ENCODE results near the gene SSBP3. TPM values are rescaled to one million over a fixed set of nuclear protein-coding genes. Genes with fewer than 3 reads are reported as not detected.

Gene SSBP3
- total RNA-seq, 4 donors from 2014 or later, result 32.0 to 70.2 (median 60.3) TPM

DNA sequence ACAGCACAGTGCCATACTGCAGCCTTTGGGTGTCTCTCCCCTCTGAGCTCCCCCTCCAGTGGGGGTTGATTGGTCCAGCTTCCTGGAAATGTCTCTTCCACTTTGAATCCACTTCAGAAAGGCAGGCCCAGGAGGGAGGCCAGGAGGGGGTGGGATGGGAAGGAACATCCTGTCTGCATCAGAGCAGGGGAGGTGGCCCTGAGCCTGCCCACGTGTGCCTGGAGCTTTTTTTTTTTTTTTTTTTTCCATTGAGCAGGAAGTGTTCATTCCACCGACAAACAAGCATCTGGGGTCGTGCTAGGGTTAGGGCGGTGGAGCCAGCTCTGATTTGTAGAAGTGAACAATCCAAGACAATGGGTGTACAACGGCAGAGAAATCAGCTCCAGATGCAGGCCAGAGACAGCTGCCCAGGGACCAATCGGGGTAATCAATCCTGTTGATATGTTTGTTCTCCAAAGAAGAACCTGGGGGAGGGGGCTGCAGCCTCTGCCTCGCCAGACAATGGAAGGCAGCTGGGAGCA is 93.3 kb downstream of the SSBP3 start:
- Histone ChIP-seq H3K9me3 (no peaks in the 10 kb centered on the region), H3K27me3 (no peaks in the 10 kb centered on the region), H3K4me1 (peaks cover 6 to 64% (median 37%) of the 10 kb centered on the region in 4 donors), H3K4me3 (peak overlapping the region in 1 of 4 donors; percentile 13), H3K27ac (peak overlapping the region; percentile 52 to 84 (median 71)), H3K36me3 (no peaks in the 10 kb centered on the region)
- DNase-seq (ENCODE audit: low spot score in 2 of 2), result peak in 1 of 2 donors; percentile 47
- WGBS, 2 donors, result 15 to 22% methylated on average over 7 of the region's 7 CpGs
- TF ChIP-seq POLR2A (IDR thresholded peaks at IDR 0.05) (peak in 1 of 2 donors; percentile 12), EP300 (IDR thresholded peaks at IDR 0.05) (peak in 1 of 2 donors; percentile 46)
- TF ChIP-seq, protein P1, sequence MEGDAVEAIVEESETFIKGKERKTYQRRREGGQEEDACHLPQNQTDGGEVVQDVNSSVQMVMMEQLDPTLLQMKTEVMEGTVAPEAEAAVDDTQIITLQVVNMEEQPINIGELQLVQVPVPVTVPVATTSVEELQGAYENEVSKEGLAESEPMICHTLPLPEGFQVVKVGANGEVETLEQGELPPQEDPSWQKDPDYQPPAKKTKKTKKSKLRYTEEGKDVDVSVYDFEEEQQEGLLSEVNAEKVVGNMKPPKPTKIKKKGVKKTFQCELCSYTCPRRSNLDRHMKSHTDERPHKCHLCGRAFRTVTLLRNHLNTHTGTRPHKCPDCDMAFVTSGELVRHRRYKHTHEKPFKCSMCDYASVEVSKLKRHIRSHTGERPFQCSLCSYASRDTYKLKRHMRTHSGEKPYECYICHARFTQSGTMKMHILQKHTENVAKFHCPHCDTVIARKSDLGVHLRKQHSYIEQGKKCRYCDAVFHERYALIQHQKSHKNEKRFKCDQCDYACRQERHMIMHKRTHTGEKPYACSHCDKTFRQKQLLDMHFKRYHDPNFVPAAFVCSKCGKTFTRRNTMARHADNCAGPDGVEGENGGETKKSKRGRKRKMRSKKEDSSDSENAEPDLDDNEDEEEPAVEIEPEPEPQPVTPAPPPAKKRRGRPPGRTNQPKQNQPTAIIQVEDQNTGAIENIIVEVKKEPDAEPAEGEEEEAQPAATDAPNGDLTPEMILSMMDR (IDR thresholded peaks at IDR 0.05), result no peak

DNA sequence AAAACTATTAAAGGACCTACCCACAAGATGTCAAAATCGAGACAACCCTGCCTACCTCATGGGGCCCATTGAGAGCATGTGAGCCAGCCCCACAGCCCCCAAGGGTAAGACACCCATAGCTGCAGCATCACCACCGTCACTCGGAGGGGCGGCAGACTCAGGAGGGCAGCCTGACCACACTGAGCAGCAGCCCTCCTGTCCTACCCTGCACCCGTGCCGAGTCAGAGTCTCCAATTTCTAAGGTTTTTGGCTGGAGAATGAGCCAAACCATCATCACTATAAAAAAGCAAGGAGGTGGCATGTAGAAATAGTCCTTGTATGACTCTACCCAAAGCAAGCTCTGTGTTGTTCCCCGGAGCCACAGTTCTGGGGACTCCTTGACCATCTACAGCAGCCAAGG is 94.7 kb downstream of the SSBP3 start:
- no peaks in the 10 kb centered on the region for H3K36me3 ChIP-seq

DNA sequence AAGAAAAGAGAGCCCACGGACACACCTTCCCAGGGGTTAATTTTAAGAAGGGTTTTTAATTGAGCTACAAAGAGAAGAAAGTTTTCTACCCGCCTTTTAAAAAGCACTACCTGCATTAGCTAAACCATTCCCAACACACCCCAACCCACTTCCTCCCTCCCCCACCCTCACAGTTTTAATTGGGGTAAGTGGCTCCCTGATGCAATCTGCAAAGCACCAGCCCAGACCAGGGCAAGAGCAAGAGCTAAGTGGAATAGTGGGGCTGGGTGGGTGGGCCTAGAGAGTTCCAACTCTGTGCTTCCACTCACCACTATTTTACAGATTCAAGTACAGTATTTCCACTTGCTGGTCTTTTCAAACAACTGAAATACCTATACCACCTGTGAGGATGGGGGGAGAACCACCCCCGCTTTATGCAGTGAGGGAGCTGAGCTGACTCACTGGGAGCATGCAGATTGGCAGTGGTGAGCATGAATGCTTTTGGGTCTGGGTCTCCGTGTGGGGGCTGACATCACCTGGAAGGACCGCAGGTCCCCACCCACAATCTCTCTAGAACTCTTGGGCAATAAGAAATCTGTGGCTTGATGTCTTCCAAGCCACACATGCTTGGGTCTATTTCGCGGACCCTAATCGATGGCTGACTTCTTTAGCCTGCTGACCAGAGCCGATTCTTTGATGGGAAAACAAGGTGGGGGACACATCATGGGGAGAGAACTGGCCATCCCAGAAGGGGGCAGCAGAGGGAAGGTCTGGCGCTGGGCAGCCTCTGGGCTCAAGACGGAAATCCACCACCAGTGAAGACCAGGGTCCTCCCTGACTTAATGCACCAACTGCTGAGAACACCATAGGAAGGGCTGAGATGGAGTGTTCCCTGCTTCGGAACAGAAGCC is 95.5 kb downstream of the SSBP3 start:
- no peaks in the 10 kb centered on the region for H3K27me3 ChIP-seq
- H3K36me3 ChIP-seq, result no peaks in the 10 kb centered on the region
- H3K9me3 ChIP-seq, result no peaks in the 10 kb centered on the region
- DNase-seq (ENCODE audit: low spot score in 2 of 2), result peak in 1 of 2 donors; percentile 32
- H3K4me1 ChIP-seq, result peaks cover 6 to 64% (median 37%) of the 10 kb centered on the region in 4 donors
- TF ChIP-seq, protein P1 (IDR thresholded peaks at IDR 0.05), result peak in 3 of 5 experiments; percentile 16 to 40 (median 36)
- TF ChIP-seq POLR2A (IDR thresholded peaks at IDR 0.05), result no peak
- no peak for TF ChIP-seq EP300 (IDR thresholded peaks at IDR 0.05)
- WGBS, 2 donors, result 67 to 70% methylated on average over 12 of the region's 12 CpGs
- peak overlapping the region in 3 of 4 donors; percentile 57 to 84 (median 77) for H3K27ac ChIP-seq
- H3K4me3 ChIP-seq, result no peak overlapping the region

More for the DNA sequence above, 94.7 kb downstream of the SSBP3 start:
- 87 to 91% methylated on average over 7 of the region's 7 CpGs for WGBS, 2 donors
- H3K9me3 ChIP-seq, result no peaks in the 10 kb centered on the region
- no peak for DNase-seq (ENCODE audit: low spot score in 2 of 2)
- no peak overlapping the region for H3K4me3 ChIP-seq
- no peak for TF ChIP-seq POLR2A (IDR thresholded peaks at IDR 0.05)
- TF ChIP-seq EP300 (IDR thresholded peaks at IDR 0.05), result no peak
- TF ChIP-seq, protein P1 (IDR thresholded peaks at IDR 0.05), result no peak
- peak overlapping the region in 1 of 4 donors; percentile 84 for H3K27ac ChIP-seq
- no peaks in the 10 kb centered on the region for H3K27me3 ChIP-seq
- H3K4me1 ChIP-seq, result peaks cover 6 to 64% (median 37%) of the 10 kb centered on the region in 4 donors

DNA sequence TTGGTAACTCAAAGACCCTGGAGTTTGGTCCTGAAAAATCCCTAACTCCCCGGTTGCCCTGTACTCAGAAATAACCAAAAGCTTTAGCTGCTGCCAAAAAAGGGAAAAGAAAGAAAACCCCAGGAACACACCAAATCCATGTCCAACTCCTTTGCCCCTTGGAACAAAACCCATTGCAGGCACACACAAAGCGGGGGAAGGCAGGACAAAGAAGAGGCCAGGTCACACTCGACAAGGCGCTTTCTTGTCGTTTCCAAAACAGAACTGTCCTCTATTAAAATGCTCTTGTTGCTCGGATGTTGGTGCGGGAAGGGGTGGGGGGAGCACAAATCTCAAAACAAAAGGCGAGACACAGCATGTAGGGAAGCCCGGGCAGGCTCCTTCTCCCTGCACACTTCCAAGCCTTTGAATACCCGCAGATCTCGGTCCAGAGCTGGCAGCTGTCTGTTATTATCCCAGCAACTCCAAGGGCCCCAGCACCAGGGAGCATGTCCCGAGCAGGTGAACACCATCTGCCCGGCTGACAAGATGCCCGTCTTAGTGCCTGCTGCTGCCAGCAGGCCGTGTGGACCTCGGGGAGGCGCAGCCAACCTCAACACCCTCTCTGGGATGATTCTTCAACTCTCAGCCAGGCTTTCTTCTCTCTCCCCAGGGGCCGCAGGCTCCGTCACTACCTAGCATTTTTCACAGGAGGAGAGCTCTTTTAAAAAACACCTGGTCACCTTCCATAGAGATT is 96.4 kb downstream of the SSBP3 start:
- DNase-seq (ENCODE audit: low spot score in 2 of 2), result no peak
- Histone ChIP-seq H3K27ac (peak overlapping the region; percentile 20 to 77 (median 64)), H3K9me3 (no peaks in the 10 kb centered on the region), H3K27me3 (no peaks in the 10 kb centered on the region), H3K4me1 (peaks cover 6 to 60% (median 35%) of the 10 kb centered on the region in 4 donors), H3K4me3 (no peak overlapping the region), H3K36me3 (no peaks in the 10 kb centered on the region)
- 40 to 48% methylated on average over 19 of the region's 19 CpGs for whole genome bisulfite sequencing, 2 donors
- peak in 1 of 2 donors; percentile 61 for TF ChIP-seq EP300 (IDR thresholded peaks at IDR 0.05)
- TF ChIP-seq, protein P1 (IDR thresholded peaks at IDR 0.05), result no peak

Measured in tibial nerve (tissue), 4 donors.